HG03135 (cell line): Measurements from ENCODE around the gene PGLYRP2.

Experiments used
- ATAC-seq: cut with Tn5 transposase; IDR thresholded peaks from one replicate; pipeline ENCODE4 v1.9.1; 2021; ENCODE audit warnings: mild to moderate bottlenecking, moderate library complexity; ENCODE audit not compliant: unreplicated experiment

Gene PGLYRP2

DNA sequence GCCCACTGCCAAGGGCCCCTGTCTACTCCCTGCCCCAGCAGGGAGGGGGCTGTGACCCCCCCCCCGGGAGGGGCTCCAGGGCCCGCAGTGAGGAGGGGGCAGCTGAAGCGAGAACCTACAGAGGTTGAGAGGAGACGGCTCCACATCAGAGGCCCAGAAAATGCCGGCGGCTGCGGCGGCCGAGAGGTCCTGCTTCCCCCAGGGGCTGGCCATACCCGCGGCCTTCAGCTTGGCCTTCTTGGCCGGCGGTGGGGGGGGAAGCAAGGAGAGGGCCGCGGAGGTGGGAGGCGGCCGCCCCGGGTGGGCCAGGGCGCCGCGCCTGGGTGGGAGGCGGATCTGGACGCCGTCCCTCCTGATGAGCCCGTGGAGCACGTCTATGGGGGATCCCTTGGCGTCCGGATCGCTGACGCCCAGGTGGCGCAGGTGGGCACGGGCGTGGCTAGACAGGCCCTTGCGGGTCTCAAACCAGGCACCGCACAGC, 51.3 kb downstream of the PGLYRP2 start:
- no peak for ATAC-seq

- ATAC-seq = no peak
These were observed 52.0 kb downstream of the PGLYRP2 start for GRCh38 chr19:15427350-15427700.

DNA sequence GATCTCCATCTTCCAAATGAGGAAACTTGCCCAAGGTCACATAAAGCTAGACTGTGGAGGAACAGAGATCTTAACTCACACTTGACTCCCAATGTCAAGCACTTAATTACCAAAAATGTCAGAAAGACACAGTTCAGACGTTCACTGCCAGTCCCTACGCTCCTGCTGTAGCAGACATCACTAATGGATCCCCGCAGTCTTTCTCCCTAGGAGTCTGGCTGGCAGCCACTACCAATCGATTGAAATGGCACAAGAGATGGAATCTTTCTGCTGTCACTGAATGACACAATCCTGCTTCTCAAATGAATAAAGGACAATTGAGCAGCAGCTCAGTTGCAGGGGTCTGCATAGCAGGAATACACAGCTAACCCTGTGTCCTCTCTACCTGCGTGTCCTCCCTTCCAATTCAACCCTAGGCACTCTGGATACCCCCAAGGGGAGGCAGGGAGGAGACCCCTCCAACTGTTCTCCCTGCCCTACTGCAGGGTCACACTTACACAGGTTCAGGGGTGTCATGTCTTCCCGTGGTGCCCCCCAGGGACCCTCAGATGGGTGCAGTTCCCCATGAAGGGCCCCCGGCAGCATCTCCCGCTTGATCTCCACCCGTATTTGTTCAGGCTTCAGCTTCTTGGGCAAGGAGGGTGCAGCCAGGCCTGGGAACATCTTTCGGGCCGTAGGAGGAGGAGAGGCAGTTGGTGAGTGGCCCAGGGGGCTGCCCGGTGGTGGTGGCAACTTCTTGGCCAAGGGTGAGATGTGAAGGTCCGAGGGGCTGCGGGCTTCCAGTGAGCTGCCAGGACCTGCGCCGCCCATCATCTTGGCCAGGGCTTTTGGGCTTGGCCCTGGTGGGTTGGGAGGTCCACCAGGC, 52.6 kb downstream of the PGLYRP2 start:
- ATAC-seq = no peak

DNA sequence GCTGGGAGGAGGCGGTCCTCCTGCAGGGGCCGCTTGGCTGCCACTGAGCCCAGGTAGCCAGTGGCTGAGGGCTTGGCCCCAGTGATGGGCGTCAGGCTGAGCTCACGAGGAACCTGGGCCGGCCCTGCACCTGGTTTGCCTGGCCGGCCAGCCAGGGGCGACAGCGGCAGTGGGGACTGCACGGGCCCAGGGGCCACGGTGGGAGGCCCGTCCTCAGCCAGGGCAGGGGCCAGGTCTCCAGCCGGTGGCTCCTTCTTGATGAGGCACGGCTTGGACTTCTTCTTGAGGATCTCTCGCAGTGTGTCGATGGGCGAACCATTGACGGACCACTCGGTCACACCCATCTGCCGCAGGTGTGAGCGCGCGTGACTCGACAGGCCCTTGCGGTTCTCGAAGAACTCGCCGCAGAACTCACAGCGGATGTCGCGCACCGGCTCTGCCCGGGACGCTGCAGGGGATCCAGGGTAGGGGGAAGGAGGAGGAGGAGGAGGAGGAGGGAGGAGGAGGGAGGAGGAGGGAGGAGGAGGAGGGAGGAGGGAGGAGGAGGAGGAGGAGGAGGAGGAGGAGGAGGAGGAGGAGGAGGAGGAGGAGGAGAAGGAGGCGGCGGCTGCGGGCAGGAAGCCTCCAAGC, 53.9 kb downstream of the PGLYRP2 start:
- no peak for ATAC-seq

DNA sequence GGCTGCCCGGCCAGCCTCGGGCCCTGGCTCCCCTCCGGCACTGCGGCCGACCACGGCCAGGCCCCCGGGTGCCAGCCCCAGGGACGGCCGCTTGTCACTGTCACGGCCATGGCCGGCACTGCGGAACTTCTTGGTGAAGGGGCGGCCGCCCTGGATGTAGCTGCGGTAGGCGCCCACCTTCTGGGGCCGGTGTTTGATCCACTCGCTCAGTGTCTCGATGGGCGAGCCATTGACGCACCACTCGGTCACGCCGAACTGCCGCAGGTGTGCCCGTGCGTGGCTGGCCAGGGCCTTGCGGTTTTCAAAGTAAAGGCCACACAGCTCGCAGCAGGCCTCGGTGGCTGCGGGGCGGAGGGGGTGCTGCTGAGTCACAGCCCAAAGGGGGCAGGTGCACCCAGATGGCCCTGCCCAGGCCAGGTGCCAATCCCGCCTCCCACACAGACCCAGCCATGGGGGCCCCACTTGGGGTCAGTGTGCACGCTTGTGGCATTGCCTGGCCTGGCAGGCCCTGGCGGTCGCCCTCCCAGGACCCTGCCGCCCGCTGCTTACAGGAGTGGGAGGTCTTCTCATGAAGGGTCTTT, 54.5 kb downstream of the PGLYRP2 start:
- no peak for ATAC-seq

- no peak for ATAC-seq
These were observed 55.2 kb downstream of the PGLYRP2 start for GRCh38 chr19:15424121-15424520.

DNA sequence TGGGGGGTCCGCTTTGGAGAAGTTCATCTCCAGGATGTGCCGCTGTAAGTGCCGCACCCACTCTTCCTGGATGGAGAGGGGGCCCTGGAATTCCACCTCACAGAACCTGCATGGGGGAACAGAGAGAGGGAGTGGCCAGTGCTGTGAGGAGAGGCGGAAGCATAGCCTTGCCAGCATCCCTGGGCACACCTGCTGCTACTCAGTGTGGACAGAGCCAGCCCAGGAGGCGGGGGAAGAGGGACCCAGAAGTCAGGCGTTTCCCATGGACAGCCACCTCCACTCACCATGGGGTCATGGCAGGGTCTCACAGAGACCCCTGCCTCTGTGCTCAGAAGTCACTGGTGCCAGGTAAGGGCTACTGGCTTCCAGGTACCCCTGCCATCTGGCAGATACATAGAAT, 56.2 kb downstream of the PGLYRP2 start:
- no peak for ATAC-seq

- ATAC-seq = no peak
These were observed 56.8 kb downstream of the PGLYRP2 start for GRCh38 chr19:15422296-15423075.

- no peak for ATAC-seq
These were observed 57.5 kb downstream of the PGLYRP2 start for GRCh38 chr19:15421721-15422260.

DNA sequence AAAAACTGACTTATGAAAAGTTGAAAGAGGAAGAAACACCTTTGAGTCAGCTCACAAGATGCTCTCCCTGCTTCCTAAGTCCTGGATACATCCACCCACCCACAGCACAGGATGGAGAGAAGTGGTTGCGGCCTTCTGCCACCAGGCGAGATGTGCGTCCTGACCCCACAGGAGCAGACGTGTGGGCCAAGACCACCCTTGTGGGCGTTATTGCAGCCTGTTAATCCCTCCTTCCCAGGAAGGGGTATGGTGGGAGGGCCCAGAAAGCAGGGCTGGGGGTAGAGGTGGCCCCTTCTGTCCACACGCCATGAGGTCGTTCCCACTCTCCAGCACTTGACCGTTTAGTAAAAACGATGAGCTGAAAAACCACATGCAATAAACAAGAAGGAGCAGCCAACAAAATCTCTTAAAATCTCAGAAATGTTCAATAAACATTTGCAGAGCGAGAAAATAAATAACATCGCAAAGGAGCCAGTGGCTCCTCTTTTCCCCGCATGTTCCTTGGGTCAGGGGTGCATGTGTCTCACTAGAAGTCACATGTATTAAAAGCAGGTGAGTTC, 58.1 kb downstream of the PGLYRP2 start:
- no peak for ATAC-seq

GRCh38 chr19:15419413-15420025, 59.8 kb downstream of the PGLYRP2 start:
- ATAC-seq = no peak
